Fibroblast of pulmonary artery (primary cell): Measurements from ENCODE around the gene RMND5B.

ENCODE experiments used
- DNase-seq: peaks from one replicate; pipeline ENCODE4 v3.0.0-alpha.2; 2010; ENCODE audit warnings: low read depth
- H3K4me3 ChIP-seq: replicated peaks from 2 replicates; pipeline ENCODE4 v1.5.1; 2011; ENCODE audit warnings: low read depth, mild to moderate bottlenecking, control low read depth, low read length, moderate library complexity
- TF ChIP-seq, protein P1 (sequence below): IDR thresholded peaks from 2 replicates; pipeline ENCODE4 v1.5.1; 2011; ENCODE audit warnings: mild to moderate bottlenecking, control low read depth, low read length, inconsistent platforms; ENCODE audit errors: missing control alignments

Gene RMND5B

DNA sequence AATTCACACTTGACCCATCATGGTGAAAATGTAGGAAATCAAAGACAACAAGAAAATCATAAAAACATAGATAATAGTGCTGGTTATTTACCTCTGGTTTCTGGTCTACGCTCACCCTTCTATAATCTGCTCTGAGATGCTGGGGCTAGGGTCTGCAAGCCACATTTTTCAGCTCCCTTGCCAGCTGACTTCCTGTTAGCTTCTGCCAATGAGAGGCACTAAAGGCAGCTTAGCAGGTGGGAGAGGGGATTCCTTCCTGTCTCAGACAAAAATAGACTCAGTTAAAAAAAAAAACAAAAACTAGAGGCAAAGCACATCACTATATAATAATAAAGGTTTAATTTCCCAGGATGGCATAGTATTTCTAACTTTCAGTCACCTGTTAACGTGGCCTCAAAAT is 37.7 kb upstream of the RMND5B start:
- TF ChIP-seq, protein P1, sequence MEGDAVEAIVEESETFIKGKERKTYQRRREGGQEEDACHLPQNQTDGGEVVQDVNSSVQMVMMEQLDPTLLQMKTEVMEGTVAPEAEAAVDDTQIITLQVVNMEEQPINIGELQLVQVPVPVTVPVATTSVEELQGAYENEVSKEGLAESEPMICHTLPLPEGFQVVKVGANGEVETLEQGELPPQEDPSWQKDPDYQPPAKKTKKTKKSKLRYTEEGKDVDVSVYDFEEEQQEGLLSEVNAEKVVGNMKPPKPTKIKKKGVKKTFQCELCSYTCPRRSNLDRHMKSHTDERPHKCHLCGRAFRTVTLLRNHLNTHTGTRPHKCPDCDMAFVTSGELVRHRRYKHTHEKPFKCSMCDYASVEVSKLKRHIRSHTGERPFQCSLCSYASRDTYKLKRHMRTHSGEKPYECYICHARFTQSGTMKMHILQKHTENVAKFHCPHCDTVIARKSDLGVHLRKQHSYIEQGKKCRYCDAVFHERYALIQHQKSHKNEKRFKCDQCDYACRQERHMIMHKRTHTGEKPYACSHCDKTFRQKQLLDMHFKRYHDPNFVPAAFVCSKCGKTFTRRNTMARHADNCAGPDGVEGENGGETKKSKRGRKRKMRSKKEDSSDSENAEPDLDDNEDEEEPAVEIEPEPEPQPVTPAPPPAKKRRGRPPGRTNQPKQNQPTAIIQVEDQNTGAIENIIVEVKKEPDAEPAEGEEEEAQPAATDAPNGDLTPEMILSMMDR = no peak
- DNase-seq = no peak
- H3K4me3 ChIP-seq = no peak overlapping the region

DNA sequence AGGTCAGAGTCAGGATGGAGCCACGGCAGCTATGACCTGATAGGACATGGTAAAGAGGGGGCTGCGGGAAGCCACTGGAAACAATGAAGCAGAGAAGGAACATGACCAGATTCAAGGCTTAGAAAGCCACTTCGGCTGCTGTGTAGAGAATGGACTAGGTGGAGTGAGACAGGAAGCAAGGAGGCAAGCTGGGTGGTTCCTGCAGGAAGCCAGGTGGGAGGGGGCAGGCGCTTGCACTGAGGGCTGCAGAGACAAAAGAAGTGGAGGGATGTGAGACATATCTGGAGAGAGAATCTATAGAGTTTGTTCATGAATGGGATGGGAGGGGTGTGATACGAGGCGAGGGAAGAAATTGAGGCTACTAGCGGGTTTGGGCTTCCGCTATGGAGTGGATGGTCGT is 36.5 kb upstream of the RMND5B start:
- TF ChIP-seq, protein P1 = no peak
- no peak overlapping the region for H3K4me3 ChIP-seq
- no peak for DNase-seq

DNA sequence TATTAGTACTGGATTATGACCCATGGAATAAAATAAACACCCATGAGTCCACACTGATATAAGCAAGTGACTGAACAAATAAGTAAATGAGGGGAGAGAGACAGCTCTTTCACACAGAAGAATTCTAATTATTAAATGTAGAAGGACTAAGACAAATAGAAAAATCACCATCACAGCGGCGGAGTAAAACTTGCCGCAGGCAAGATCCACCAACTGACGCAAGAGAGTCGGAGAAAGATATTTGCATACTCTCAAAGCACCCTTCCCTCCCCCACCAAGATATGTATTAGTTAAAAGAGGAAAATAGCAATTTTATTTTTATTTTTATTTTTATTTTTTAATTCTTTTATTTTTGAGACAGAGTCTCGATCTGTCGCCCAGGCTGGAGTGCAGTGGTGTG is 32.1 kb upstream of the RMND5B start:
- TF ChIP-seq, protein P1 = no peak
- no peak overlapping the region for H3K4me3 ChIP-seq
- no peak for DNase-seq

DNA sequence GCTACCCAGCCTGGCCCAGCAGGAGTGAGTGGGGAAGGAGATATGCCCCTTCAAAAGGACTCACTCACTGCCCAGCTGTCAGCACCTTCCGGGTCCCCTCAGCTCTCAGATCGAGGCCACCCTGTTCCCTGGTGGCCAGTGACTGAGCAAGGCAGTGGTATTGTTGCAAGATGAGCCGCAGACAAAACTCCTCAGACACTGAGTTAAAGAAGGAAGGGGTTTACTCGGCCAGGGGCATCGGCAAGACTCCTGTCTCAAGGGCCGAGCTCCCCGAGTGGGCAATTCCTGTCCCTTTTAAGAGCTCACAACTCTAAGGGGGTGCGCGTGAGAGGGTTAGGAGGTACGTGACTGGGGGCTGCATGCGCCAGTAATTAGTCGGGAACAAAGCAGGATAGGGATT is 27.2 kb upstream of the RMND5B start:
- no peak overlapping the region for H3K4me3 ChIP-seq
- no peak for DNase-seq
- TF ChIP-seq, protein P1 = no peak

DNA sequence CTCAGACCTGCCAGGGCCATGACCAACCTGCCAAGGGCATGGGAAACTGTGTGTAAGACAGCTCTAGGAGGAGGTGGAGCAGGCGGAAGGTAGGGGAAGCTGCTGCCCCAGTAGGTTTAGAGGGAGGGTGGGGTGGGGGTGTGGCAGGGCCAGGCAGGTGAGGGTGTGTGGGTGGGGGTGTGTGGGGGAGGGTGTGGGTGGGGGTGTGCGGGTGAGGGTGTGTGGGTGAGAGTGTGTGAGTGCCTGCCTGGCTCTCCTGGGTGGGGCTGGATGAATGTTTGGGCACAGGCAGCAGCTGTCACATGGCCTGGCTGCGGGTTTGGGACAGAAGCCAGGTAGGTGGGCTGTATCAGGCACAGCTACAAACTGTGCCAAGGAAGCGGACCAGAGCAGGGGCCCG is 26.3 kb upstream of the RMND5B start:
- no peak for DNase-seq
- TF ChIP-seq, protein P1 = no peak
- H3K4me3 ChIP-seq = no peak overlapping the region

- DNase-seq = no peak
- TF ChIP-seq, protein P1 = no peak
- H3K4me3 ChIP-seq = no peak overlapping the region
Measured at GRCh38 chr5:178106086-178106485, 24.7 kb upstream of the RMND5B start.

GRCh38 chr5:178106556-178107239 is 24.1 kb upstream of the RMND5B start:
- no peak overlapping the region for H3K4me3 ChIP-seq
- TF ChIP-seq, protein P1 = no peak
- no peak for DNase-seq
